PC-3 (cell line): ENCODE measurements around the gene JADE2.

ENCODE experiments used
- EZH2phosphoT487 ChIP-seq: fragments of 300-600 bp; sonication (generic); IDR thresholded peaks from 2 replicates; pipeline ENCODE4 v1.6.1; 2018; ENCODE audit warnings: mild to moderate bottlenecking, antibody characterized with exemption, low read length, borderline replicate concordance
- TF ChIP-seq, protein P1 (sequence below): fragments of 300-600 bp; sonication (generic); conservative IDR thresholded peaks from 2 replicates; pipeline ENCODE4 v1.5.1; 2017; ENCODE audit warnings: antibody characterized with exemption, low read depth, mild to moderate bottlenecking, low read length

DNA sequence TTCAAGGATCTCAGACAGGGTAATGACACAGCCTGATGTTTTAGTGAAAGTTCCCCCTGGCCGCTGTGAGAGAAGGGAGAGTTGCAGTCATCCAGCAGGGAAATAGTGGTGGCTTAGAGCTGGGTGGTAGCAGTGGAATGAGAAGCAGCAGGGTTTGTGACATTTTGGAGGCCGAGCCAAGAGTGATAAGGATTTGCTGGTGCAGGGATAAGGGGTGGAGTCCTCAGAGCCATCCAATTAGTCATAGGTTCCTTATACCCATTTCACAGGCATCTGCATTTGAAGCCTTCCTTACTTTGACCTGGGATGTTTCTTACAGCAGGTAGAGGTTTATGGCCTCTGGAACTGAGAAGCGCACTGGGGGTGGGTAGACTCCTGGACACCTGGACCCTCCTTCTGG is 12.8 kb downstream of the JADE2 start:
- no peak for TF ChIP-seq EZH2phosphoT487
- TF ChIP-seq, protein P1, sequence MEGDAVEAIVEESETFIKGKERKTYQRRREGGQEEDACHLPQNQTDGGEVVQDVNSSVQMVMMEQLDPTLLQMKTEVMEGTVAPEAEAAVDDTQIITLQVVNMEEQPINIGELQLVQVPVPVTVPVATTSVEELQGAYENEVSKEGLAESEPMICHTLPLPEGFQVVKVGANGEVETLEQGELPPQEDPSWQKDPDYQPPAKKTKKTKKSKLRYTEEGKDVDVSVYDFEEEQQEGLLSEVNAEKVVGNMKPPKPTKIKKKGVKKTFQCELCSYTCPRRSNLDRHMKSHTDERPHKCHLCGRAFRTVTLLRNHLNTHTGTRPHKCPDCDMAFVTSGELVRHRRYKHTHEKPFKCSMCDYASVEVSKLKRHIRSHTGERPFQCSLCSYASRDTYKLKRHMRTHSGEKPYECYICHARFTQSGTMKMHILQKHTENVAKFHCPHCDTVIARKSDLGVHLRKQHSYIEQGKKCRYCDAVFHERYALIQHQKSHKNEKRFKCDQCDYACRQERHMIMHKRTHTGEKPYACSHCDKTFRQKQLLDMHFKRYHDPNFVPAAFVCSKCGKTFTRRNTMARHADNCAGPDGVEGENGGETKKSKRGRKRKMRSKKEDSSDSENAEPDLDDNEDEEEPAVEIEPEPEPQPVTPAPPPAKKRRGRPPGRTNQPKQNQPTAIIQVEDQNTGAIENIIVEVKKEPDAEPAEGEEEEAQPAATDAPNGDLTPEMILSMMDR, result no peak
